ENCODE measurements around the gene SPTSSB.

Gene SPTSSB

GRCh38 chr3:161336661-161337060 is 34.7 kb downstream of the SPTSSB start:
- Histone ChIP-seq H3K4me3 (ENCODE audit: low read depth, low read length) (no peak overlapping the region), H3K27ac (no peak overlapping the region), H3K27me3 (replicated peaks) (no peaks in the 10 kb centered on the region), H3K36me3 (replicated peaks) (no peaks in the 10 kb centered on the region)
- in situ Hi-C loops (cut with HindIII; ENCODE audit: low pct_ligation_motif_present, low sequenced_read_pairs), result no loop called here
- TF ChIP-seq, protein P1, sequence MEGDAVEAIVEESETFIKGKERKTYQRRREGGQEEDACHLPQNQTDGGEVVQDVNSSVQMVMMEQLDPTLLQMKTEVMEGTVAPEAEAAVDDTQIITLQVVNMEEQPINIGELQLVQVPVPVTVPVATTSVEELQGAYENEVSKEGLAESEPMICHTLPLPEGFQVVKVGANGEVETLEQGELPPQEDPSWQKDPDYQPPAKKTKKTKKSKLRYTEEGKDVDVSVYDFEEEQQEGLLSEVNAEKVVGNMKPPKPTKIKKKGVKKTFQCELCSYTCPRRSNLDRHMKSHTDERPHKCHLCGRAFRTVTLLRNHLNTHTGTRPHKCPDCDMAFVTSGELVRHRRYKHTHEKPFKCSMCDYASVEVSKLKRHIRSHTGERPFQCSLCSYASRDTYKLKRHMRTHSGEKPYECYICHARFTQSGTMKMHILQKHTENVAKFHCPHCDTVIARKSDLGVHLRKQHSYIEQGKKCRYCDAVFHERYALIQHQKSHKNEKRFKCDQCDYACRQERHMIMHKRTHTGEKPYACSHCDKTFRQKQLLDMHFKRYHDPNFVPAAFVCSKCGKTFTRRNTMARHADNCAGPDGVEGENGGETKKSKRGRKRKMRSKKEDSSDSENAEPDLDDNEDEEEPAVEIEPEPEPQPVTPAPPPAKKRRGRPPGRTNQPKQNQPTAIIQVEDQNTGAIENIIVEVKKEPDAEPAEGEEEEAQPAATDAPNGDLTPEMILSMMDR (IDR thresholded peaks at IDR 0.05; ENCODE audit: low read depth, low read length, missing control alignments), result no peak
- no peak for DNase-seq

GRCh38 chr3:161333696-161334095 is 37.6 kb downstream of the SPTSSB start:
- no peak overlapping the region for H3K27ac ChIP-seq
- H3K36me3 ChIP-seq (replicated peaks), result no peaks in the 10 kb centered on the region
- H3K4me3 ChIP-seq (ENCODE audit: low read depth, low read length), result no peak overlapping the region
- in situ Hi-C loops (cut with HindIII; ENCODE audit: low pct_ligation_motif_present, low sequenced_read_pairs), result no loop called here
- TF ChIP-seq, protein P1 (IDR thresholded peaks at IDR 0.05; ENCODE audit: low read depth, low read length, missing control alignments), result no peak
- H3K27me3 ChIP-seq (replicated peaks), result no peaks in the 10 kb centered on the region
- DNase-seq, result no peak

DNA sequence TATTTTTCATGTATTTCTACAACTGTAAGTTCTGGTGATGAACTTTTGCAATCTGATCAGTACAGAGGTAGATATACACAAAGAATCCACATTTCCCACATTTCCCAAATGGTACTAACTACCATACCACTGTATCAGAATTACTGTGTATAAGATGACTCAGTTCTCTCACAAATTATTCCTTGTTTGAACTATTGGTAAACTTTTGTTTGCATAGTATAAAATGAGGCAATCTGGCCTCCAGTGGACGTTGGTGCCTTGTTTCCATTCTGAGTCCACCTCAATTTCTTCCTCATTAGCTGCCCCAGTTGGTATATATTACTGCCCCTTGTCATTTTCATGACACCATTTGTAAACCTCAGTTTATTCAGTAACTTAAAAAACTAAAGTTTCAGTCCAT is 38.5 kb downstream of the SPTSSB start:
- Histone ChIP-seq H3K27me3 (replicated peaks) (no peaks in the 10 kb centered on the region), H3K4me3 (ENCODE audit: low read depth, low read length) (no peak overlapping the region), H3K27ac (no peak overlapping the region), H3K36me3 (replicated peaks) (no peaks in the 10 kb centered on the region)
- TF ChIP-seq, protein P1 (IDR thresholded peaks at IDR 0.05; ENCODE audit: low read depth, low read length, missing control alignments), result no peak
- no peak for DNase-seq
- in situ Hi-C loops (cut with HindIII; ENCODE audit: low pct_ligation_motif_present, low sequenced_read_pairs), result no loop called here

DNA sequence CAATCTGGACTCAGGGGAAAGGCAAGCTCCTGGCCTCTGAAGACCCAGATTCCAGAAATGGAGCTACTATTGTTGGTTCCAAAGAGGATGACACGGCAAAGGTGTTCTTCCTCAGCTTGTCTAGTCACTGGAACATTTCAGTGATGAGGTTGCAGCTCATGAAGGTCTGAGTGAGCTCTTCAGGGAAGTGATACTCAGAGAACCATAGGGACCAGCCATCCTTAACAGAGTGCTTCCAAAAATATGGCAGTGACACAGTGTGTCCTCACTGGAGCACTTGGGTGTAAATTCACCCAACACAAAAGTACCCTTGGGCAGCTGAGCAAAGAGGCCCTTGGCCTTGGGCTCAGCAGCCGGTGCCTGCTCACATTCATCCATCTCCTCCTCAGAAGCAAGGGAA is 46.3 kb downstream of the SPTSSB start:
- in situ Hi-C loops (cut with HindIII; ENCODE audit: low pct_ligation_motif_present, low sequenced_read_pairs), result no loop called here
- Histone ChIP-seq H3K27me3 (replicated peaks) (no peaks in the 10 kb centered on the region), H3K36me3 (replicated peaks) (no peaks in the 10 kb centered on the region), H3K27ac (no peak overlapping the region), H3K4me3 (ENCODE audit: low read depth, low read length) (no peak overlapping the region)
- TF ChIP-seq, protein P1 (IDR thresholded peaks at IDR 0.05; ENCODE audit: low read depth, low read length, missing control alignments), result no peak
- no peak for DNase-seq

DNA sequence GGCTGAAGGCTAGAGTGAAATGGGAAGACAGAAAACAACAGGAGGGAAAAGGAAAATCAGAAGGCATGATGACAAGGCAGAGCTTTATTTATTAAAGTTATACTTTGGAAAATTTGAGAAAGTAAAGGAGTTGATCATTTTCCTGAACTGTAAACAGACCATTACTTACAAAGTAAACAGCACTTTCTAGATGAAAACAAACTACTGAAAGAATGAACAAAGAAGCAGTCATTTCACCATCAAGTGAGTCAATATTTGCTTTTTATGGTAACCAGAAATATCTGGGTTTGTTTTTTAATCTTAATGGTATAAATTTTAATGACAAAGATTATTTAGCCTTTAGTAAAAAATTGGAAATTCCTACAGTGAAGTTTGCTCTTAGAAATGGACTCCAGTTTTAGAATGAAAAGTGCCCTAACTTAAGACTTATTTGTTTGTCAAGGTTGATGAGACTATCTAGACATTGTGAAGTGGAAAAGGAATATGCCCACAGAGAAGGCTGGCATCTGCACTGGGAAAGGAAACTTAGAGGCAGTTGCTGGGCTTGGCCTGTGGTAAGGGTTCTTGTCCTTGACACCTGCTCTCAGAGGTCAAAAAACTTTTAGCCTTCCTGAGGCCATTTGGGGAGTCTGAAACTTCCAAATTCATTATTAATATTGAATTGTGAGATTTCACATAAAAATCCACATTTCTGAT is 47.2 kb downstream of the SPTSSB start:
- no peak for DNase-seq
- in situ Hi-C loops (cut with HindIII; ENCODE audit: low pct_ligation_motif_present, low sequenced_read_pairs), result no loop called here
- no peak overlapping the region for H3K4me3 ChIP-seq (ENCODE audit: low read depth, low read length)
- no peaks in the 10 kb centered on the region for H3K36me3 ChIP-seq (replicated peaks)
- TF ChIP-seq, protein P1 (IDR thresholded peaks at IDR 0.05; ENCODE audit: low read depth, low read length, missing control alignments), result no peak
- H3K27ac ChIP-seq, result no peak overlapping the region
- no peaks in the 10 kb centered on the region for H3K27me3 ChIP-seq (replicated peaks)
